GM21381 (cell line): ENCODE data around the gene CLIC1.

Experiments
- ATAC-seq: cut with Tn5 transposase; IDR thresholded peaks from one replicate; pipeline ENCODE4 v1.9.1; 2021; ENCODE audit warnings: mild to moderate bottlenecking, moderate library complexity; ENCODE audit not compliant: unreplicated experiment

The CLIC1 gene

GRCh38 chr6:31739639-31740396 lies 3.5 kb upstream of the CLIC1 start, which contains the start of gene MSH5:
TSS of gene MSH5 (plus strand) at chr6:31740005. CDS start at chr6:31740467, 462 bp downstream.
- ATAC-seq: peak; percentile 74

- no peak for ATAC-seq
Observed at GRCh38 chr6:31737991-31738979, 2.0 kb upstream of the CLIC1 start.

GRCh38 chr6:31737315-31737990 lies 1.1 kb upstream of the CLIC1 start:
- no peak for ATAC-seq

GRCh38 chr6:31736768-31737314 lies 511 bp upstream of the CLIC1 start:
- ATAC-seq: no peak

- no peak for ATAC-seq
Observed at GRCh38 chr6:31734821-31735406, 1.4 kb downstream of the CLIC1 start.

- no peak for ATAC-seq
Observed at GRCh38 chr6:31734247-31734820, 2.0 kb downstream of the CLIC1 start.

GRCh38 chr6:31733734-31734133 lies 2.6 kb downstream of the CLIC1 start:
- no peak for ATAC-seq

GRCh38 chr6:31732029-31732428 lies 4.3 kb downstream of the CLIC1 start:
- ATAC-seq: no peak

- no peak for ATAC-seq
Observed at GRCh38 chr6:31730631-31731086, 5.7 kb downstream of the CLIC1 start.

GRCh38 chr6:31729979-31730630 lies 6.2 kb downstream of the CLIC1 start:
- ATAC-seq: no peak

- peak; percentile 38 for ATAC-seq
Observed at GRCh38 chr6:31729515-31729978, 6.8 kb downstream of the CLIC1 start.

- peak; percentile 8 for ATAC-seq
Observed at GRCh38 chr6:31728767-31729514, 7.4 kb downstream of the CLIC1 start, which contains the start of gene DDAH2. TSS of gene DDAH2 (minus strand) at chr6:31729299. CDS start at chr6:31729161, 138 bp downstream.

GRCh38 chr6:31727717-31728671 lies 8.3 kb downstream of the CLIC1 start:
- ATAC-seq: no peak

GRCh38 chr6:31727034-31727716 lies 9.2 kb downstream of the CLIC1 start:
- ATAC-seq: peak; percentile 53

- ATAC-seq: no peak
Observed at GRCh38 chr6:31725502-31726350, 10.6 kb downstream of the CLIC1 start.
